WTC11 (cell line): Measurements from ENCODE around the gene MMP24. TPM values are rescaled to one million over a fixed set of nuclear protein-coding genes. Genes with fewer than 3 reads are reported as not detected.
"Not testable (repeated sequence)": the region's sequence is repeated elsewhere in the genome, so short reads cannot be mapped to it uniquely, and the experiment has no call there.

Source experiments
- ATAC-seq: fragments of 200-7000 bp; cut with Tn5 transposase; 2 replicates; pipeline ENCODE4 v1.10.0; 2021; ENCODE audit warnings: mild to moderate bottlenecking, moderate library complexity
- CTCF ChIA-PET: fragments of 300-600 bp; sonication (Branson Sonifier 250); formaldehyde crosslinking; loops from one replicate; lab custom pipeline; 2021; ENCODE audit warnings: antibody characterized with exemption; lab: Charles Lee
- POLR2A ChIA-PET: fragments of 350-600 bp; sonication (Branson Sonifier 250); formaldehyde crosslinking; loops from one replicate; lab custom pipeline; 2021; ENCODE audit warnings: antibody characterized with exemption; lab: Charles Lee
- DNase-seq: peaks from one replicate; pipeline ENCODE4 v3.0.0; 2021; ENCODE audit warnings: low spot score
- H3K27ac Mint-ChIP-seq: 2 replicates; pipeline ENCODE4 v1.8.0; 2021; ENCODE audit warnings: mixed read lengths
- H3K27me3 Mint-ChIP-seq: 2 replicates; pipeline ENCODE4 v1.8.0; 2021; ENCODE audit warnings: low read depth, mild to moderate bottlenecking, moderate library complexity, mixed read lengths
- H3K36me3 Mint-ChIP-seq: 2 replicates; pipeline ENCODE4 v1.8.0; 2021; ENCODE audit warnings: mixed read lengths
- H3K4me1 Mint-ChIP-seq: 2 replicates; pipeline ENCODE4 v1.8.0; 2022; ENCODE audit warnings: mixed read lengths
- H3K4me3 Mint-ChIP-seq: 2 replicates; pipeline ENCODE4 v1.8.0; 2021; ENCODE audit warnings: mild to moderate bottlenecking, moderate library complexity, mixed read lengths
- H3K9me3 Mint-ChIP-seq: 2 replicates; pipeline ENCODE4 v1.8.0; 2021; ENCODE audit warnings: mixed read lengths
- ATF1 ChIP-seq: sonication (generic); formaldehyde crosslinking; IDR thresholded peaks from 2 replicates; pipeline ENCODE4 v1.8.1; 2023; ENCODE audit warnings: mild to moderate bottlenecking, moderate library complexity, missing genetic modification reagents
- ATF2 ChIP-seq: sonication (generic); formaldehyde crosslinking; IDR thresholded peaks from 2 replicates; pipeline ENCODE4 v1.8.1; 2022; ENCODE audit warnings: low read depth, missing genetic modification reagents, borderline replicate concordance
- E2F5 ChIP-seq: sonication (generic); formaldehyde crosslinking; IDR thresholded peaks from 2 replicates; pipeline ENCODE4 v1.8.1; 2022; ENCODE audit warnings: mild to moderate bottlenecking, moderate library complexity, missing genetic modification reagents
- FOXP1 ChIP-seq: sonication (generic); formaldehyde crosslinking; IDR thresholded peaks from 2 replicates; pipeline ENCODE4 v1.8.0; 2022; ENCODE audit warnings: missing genetic modification reagents, mild to moderate bottlenecking, moderate library complexity, borderline replicate concordance
- GRHL2 ChIP-seq: fragments of 250-450 bp; sonication (Bioruptor Pico); IDR thresholded peaks from 2 replicates; pipeline ENCODE4 v1.8.0; 2022; ENCODE audit warnings: mild to moderate bottlenecking, moderate library complexity; ENCODE audit not compliant: insufficient replicate concordance, severe bottlenecking
- TCF7 ChIP-seq: sonication (generic); formaldehyde crosslinking; IDR thresholded peaks from 2 replicates; pipeline ENCODE4 v1.8.0; 2022; ENCODE audit warnings: mild to moderate bottlenecking, low read depth, missing genetic modification reagents, moderate library complexity
- TEAD1 ChIP-seq: sonication (generic); formaldehyde crosslinking; IDR thresholded peaks from 2 replicates; pipeline ENCODE4 v1.8.0; 2022; ENCODE audit warnings: mild to moderate bottlenecking, missing genetic modification reagents
- USF2 ChIP-seq: sonication (generic); formaldehyde crosslinking; IDR thresholded peaks from 2 replicates; pipeline ENCODE4 v1.8.1; 2023; ENCODE audit warnings: mild to moderate bottlenecking, missing genetic modification reagents, moderate library complexity
- ZNF281 ChIP-seq: sonication (generic); formaldehyde crosslinking; IDR thresholded peaks from 2 replicates; pipeline ENCODE4 v1.8.0; 2023; ENCODE audit warnings: mild to moderate bottlenecking, missing genetic modification reagents
- ZNF423 ChIP-seq: fragments of 250-450 bp; sonication (Bioruptor Pico); IDR thresholded peaks from 2 replicates; pipeline ENCODE4 v2.1.2; 2022; ENCODE audit warnings: mild to moderate bottlenecking, moderate library complexity
- total RNA-seq: library from RNA; stranded (reverse); gene quantifications from 3 replicates; pipeline ENCODE4 v1.2.3, GENCODE V29; 2021

Gene MMP24
- total RNA-seq, 1 experiment from 2014 or later, result 16.8 TPM

- no peak for TF ChIP-seq USF2
- TF ChIP-seq ATF2 (CRISPR knock-in tag), result no peak
- no peak for TF ChIP-seq FOXP1 (CRISPR knock-in tag)
- TF ChIP-seq ZNF281 (CRISPR knock-in tag), result no peak
- TF ChIP-seq, all 79 proteins: peak for 0
Measured at GRCh38 chr20:35191419-35192117, 34.9 kb upstream of the MMP24 start (continued).

- Mint-ChIP-seq H3K27ac (no peak overlapping the region), H3K27me3 (no peaks in the 10 kb centered on the region; the same call in 1 of the 2 replicates), H3K9me3 (peaks cover 49% of the 10 kb centered on the region), H3K36me3 (peaks cover 35% of the 10 kb centered on the region), H3K4me3 (no peak overlapping the region), H3K4me1 (0 out of 2 replicates have a peak, but pooled peaks cover 3% of the 10 kb centered on the region)
- POLR2A ChIA-PET, result no interaction called here
- ATAC-seq, result no peak
- DNase-seq, result no peak
- TF ChIP-seq TEAD1 (CRISPR knock-in tag) (no peak), ATF1 (CRISPR knock-in tag) (no peak), E2F5 (no peak), TCF7 (CRISPR knock-in tag) (no peak), ZNF423 (no peak), GRHL2 (CRISPR knock-in tag) (no peak)
- CTCF ChIA-PET, result no interaction called here
Measured at GRCh38 chr20:35192118-35192872, 34.2 kb upstream of the MMP24 start.

- POLR2A ChIA-PET, result interaction anchor here (0.6 kb wide), 1 partner anchor 162 kb away, joined by 8 read pairs; no protein-coding TSS in a partner anchor
- peaks cover 34% of the 10 kb centered on the region for H3K36me3 Mint-ChIP-seq
- not testable (repeated sequence) for H3K27me3 Mint-ChIP-seq, ATAC-seq, DNase-seq, H3K4me3 Mint-ChIP-seq, H3K4me1 Mint-ChIP-seq, H3K27ac Mint-ChIP-seq
- H3K9me3 Mint-ChIP-seq, result peaks cover 50% of the 10 kb centered on the region
- CTCF ChIA-PET, result interaction anchor here (1.3 to 1.6 kb wide), 2 partner anchors 48 to 97 kb away, joined by 4 to 7 read pairs; no protein-coding TSS in a partner anchor
Measured at GRCh38 chr20:35193031-35193791, 33.3 kb upstream of the MMP24 start.
